HG02885 (cell line): ENCODE results near the gene RECK.

Experiments
- ATAC-seq: cut with Tn5 transposase; IDR thresholded peaks from one replicate; pipeline ENCODE4 v1.9.1; 2021; ENCODE audit warnings: mild to moderate bottlenecking; ENCODE audit not compliant: unreplicated experiment, poor library complexity

RECK gene

DNA sequence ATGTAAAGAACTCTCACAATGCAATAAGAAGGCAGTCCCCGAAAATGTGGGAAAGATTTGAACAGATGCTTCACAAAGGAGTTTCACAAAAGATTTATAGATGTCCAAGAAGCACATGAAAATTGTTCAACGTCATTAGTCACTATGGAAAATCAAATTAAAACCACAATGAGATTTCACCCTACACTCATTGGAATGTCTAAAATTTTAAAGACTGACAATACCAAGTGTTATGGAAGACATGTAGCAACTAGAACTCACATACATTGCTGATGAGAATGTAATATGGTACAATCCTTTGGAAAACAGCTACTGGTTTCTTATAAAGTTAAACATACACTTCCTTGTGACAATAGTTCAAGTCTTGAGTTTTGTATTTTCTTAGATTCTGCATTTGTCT lies 11.0 kb upstream of the RECK start:
- ATAC-seq, result no peak

DNA sequence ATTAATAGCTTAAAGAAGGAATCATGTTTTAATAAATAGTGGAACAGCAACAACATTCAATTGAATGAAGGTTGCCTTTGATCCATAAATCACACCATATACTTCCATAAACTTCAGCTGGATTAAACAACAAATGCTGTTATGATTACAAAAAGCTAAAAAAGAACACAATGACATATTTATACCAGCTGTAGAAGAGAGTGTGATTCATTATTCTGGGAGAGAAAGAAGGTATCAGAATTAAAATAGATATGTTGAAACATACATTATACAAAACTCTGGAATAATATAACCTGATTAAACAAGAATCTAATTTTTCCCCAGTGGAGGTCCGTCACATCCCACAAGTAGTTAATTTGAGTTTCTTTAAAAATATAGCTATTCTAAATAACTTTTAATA lies 7.5 kb upstream of the RECK start:
- ATAC-seq, result no peak

DNA sequence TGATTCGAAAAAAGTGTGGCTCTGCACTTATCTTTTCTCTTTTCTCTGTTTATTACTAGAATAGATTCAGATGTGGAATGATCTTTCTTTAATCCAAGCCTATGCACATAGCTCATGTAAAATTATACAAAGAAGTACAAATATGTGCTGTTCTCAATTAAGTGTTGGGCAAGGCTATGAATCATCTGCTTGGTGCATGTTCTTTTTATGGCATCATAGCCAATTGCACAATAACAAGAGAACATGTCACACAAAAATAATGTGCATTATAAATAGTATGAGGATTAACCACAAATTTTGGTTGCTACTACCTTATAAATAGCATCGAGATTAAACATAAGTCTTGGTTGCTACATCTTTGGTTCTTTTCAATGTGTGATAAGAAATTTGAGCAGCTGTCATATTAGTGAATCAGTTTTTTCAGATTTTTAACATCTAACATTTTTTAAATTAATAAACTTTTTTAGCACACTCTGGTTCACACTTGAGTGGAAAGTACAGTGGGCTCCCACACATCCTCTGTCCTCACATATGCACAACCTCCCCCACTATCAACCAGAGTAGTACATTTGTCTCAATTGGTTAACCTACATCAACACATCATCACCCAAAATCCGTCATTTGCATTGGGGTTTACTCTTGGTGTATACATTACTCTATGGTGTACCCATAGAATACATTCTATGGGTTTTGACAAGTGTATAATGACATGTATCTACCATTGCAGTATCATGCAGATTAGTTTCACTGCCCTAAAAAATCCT lies 6.8 kb upstream of the RECK start:
- no peak for ATAC-seq

DNA sequence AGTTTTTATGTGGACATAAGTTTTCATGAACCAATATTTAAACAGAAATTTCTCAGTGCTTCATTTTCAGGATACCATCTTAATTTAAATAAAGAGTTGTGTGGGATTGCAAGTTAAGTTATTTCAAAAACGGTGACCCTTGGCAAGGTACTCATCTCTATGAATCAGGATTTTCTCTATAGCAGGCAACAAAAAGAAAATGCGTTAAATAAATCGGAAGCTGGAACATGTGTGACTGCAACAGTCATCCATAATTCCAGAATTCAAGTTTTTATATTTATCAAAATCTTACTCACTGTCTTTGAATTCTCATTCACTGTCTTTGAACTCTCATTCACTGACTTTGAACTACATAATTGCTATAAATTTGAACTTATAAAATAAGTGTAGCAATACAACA lies 5.8 kb upstream of the RECK start:
- no peak for ATAC-seq

DNA sequence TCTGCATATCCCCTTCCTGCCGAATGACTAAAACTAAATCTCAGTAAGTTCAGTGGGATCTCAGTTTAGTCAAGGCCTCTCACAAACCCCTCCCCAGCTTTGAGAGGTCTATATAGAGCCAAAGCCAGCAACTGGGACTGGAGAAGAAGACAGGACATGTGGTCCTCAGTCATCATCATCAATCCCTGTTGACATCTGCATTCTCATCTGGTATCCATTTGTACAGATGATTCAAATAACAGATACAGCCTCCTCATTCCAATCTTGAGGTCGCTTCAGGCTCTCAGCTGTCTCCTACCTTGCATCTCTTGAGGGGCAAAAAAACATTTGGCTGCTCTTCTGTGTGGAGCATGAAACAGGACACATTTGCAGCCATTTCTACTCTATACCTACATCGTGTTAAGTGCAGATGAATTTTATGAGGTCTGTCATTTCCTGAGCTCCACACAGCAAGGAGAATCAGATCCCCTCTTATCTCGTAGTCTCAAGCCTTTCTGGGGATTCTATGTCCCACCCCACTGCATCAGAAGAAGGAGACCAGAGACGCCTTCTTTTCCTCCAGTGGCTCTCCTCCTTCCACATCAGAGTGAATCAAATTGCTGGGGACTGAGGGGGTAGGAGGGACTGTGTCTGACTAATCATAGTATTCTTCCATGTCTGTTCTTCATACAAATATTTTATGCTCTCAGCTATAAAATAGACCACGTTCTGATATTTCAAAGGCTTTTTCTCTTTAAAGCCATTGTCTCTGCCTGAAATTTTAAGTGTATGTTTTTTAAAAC lies 4.7 kb upstream of the RECK start:
- ATAC-seq, result no peak

DNA sequence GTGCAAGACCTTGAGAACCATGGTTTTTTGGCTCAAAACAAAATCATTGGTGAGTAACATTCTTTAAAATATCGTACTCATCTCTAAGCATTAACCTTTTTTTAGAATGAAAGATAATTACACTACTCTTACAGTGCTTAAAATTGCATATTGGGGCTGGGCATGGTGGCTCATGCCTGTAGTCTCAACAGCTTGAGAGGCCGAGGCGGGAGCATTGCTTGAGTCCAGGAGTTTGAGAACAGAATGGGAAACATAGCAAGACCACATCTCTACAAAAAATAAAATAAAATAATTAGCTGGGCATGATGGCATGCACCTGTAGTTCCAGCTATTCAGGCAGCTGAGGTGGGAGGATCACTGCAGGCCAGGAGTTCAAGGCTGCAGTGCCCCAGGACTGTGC lies 2.9 kb upstream of the RECK start:
- no peak for ATAC-seq

DNA sequence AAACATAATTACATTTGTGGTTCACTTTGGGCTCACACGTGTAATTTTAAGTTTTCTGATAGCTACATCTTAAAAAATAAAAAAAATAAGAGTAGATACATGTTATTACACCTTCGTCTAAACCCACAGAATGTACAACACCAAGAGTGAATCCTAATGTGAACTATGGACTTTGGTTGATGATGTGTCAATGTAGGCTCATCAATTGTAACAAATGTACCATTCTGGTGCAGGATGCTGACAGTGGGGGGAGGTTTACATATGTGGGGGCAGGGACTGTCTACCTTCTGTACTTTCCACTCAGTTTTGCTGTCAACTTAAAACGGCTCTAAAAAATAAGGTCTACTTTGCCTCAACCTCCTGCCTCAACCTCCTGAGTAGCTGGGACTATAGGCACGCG lies 2.5 kb upstream of the RECK start:
- ATAC-seq, result no peak

DNA sequence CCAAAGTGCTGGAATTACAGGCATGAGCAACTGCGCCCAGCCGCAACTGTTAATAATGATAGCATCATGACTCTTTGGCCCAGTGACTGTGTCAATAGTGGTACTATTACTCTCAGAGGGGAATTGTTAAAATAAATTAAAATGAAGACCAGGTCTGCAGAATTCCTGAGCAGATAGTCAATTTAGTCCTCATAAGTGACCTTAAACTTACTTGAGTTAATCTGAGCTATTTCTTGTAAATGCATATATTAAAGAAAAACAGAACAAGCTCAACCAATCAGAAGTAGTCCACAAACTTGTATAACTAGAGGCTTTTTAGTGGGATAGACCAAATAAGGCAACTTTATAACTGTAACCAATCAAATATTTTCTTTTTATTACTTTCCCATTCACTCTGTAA lies 1.7 kb upstream of the RECK start:
- ATAC-seq, result no peak

DNA sequence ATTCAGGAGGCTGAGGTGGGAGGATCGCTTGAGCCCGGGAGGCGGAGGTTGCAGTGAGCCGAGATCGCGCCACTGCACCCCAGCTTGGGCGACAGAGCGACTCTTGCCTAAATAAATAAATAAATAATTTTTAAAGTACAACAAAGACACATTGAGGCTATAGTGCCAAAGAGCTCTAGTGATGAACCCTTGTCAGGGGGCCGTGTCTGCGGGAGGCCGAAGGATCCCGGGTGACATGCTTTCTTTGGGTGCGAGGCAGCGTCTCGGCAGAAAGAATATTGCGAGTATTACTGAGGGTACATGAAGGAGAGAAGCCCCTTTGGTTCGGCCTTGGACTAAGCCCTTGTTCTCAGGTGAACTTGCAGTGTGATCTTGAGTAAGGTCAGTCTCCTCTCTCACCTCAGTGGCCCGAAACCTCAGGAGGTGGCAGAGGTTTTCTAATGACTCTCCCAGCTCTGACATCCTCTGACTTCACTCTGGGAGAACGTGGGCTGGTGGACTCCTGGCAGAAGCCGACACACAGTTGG lies 397 bp upstream of the RECK start:
- no peak for ATAC-seq

DNA sequence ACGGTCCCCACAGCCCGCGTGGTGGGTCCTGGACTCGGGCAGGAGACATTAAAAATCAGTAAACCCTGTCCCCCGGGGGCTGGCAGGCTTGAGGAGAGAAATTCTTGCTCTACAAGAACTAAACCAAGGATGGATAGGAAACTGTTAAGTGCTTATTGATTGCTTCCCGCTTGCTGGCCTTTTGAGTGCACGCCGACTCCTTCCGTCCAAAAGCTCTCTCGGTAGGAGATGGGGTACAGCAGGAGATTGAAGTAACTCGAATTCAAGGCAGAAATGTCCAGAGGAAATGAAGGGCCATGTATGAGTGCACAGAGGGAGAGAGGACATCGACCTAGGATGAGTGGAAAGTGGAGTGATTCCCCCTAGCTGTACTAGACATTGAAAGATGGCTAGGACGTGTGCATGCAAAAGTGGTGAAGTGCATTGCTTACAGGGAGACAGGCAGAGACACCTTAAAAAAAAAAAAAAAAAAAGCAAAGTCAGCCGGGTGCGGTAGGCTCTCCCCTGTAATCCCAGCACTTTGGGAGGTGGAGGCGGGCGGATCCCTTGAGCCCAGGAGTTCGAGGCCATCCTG lies 923 bp downstream of the RECK start:
- ATAC-seq, result no peak

DNA sequence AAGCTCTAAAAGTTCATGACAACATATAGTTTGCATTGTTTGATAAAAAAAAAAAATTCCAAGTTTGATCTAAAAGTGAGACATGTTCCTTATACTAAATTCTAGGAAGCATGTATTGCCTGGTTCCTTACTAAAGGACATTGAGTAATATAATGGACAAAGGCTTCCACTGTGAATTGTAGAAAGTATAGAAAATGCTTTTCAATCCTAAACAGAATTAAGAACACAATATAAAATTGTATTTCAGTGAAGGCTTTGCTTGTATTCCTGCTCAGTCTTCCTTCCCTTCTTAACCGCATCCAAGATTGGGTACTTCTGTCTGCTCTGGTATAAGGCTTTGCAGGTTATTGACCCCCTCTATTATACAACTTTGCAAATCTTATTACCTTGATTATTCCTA lies 2.4 kb downstream of the RECK start:
- no peak for ATAC-seq

DNA sequence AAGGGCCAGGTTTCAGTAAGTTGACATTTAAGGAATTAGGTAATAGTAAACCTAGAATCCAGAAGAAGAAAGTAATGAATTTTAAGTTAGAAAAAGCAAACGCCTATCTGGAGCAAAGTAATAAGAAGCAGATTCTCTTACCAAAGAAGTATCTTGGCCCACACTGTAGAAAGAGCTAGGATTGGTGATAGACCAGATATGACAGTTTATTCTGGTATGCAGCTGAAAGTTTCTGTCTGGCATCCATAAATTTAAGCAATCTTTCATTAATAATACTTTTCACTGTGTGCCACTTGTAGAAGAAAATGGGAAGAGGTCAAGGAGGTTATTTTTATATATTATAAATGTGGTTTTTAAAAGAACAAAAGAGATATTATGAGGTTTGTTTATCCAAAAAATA lies 3.0 kb downstream of the RECK start:
- no peak for ATAC-seq

DNA sequence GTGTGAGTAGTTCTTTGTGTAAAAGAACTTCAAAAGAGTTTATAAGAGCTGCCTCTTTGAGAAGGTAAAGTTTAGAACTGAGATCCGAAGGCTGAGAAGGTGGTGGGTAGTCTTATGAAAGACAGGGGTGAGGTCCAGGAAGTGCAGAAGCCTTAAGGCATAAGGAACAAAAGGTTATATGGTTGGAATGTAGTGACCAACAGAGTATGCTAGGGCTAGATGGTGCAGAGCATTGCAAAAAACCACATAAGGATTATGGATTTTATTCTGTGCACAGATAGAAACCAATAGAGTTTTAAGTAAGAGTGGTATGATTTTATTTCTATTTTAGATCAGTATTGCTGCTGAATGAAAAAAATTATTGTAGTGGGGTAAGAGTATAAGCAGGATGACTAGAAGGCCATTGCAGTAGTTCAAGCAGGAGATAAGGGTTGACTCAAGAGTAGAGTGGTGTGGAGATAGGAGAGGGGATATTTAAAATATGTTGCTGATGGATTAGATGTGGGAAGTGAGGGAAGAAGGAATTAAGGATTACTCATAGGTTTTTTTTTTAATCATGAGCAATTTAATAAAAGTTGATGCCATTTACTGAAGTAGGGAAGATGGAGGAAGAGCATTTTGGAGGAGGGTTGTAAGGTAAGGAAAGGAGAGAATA lies 3.7 kb downstream of the RECK start:
- no peak for ATAC-seq

DNA sequence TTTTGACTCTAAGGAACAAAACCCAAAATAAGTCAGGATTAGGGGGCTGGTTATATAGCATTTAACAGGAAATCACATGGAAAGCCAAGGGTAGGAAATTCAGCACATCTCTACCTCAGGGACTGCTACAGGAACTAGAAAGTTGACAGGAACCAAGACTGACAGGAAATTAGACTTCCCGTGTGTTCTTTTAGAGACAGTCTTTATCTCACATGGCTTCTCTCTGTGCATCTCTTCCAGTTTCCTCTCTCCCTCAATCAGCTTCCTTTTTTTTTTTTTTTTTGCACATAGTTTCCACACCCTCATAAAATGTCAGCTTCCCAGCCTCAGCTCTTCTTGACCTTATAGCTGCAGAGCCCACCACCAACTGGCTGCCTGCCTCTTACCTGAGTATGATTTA lies 4.8 kb downstream of the RECK start:
- ATAC-seq, result no peak

DNA sequence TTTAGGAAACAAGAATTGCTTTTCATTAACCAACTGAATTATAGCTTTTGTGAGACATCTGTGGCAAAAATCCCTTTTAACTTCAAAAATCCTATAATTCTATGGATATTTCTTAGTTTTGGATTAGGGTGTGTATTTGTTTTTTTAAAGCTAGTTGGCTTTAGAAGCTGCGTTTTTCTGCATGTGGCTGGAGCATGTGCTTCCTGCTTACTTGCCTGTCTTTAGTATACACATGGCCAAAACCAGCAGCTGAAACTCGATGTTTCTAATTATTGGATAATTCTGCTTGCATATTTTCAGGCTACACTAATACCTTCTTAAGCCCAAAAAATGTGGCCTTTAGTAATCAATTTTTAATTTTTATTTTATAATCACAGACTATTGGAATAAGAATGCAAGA lies 8.9 kb downstream of the RECK start:
- no peak for ATAC-seq

DNA sequence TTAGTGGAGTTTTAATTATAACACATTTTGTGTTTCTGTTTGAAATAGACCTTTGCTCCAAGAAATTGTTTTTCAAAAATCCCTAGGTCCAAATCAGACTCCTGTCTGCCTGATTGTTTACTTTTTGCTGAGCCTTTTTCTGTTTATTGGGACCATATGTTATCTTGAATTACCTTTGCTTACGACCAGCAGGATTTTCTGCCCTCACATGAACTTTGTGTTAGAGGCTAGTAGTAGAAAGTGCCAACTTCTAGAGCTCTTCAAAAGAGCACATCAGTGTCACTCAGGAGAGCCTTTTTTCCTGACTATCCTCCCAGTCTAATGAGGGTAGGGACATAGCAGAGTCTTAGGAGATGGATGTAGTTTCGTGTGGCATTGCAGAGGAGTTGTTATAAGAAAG lies 10.2 kb downstream of the RECK start:
- ATAC-seq, result no peak

DNA sequence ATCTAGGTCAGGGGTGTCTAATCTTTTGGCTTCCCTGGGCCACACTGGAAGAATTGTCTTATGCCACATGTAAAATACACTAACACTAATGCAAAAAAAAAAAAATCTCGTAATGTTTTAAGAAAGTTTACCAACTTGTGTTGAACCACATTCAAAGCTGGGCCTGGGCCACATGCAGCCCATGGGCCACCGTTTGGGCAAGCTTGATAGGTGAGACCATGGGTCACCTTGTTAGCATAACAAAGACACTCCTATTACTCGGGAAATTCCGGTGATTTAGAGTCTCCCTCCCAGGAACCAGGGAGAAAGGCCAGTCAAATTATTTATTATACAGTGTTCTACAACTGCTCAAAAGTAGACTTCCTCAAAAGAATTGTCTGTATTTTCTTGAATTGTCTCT lies 12.7 kb downstream of the RECK start:
- ATAC-seq, result no peak

DNA sequence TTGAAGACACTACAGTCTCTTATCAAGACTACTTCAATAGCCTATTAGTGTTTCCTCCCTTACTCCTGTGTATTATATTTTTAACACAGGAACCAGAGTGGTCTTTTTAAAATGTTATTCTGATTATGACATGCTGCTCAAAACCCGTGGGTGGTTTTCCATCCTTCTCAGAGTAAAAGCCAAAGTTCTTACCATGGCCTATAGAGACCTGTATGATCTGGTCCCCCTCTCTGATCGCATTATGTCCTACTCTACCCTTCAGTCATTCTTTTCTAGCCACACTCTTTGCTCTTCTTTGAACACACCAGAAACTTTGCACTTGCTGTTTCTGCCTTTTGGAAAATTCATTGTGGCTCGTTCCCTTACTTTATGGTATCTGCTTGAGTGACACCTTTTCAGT lies 13.8 kb downstream of the RECK start:
- ATAC-seq, result no peak

DNA sequence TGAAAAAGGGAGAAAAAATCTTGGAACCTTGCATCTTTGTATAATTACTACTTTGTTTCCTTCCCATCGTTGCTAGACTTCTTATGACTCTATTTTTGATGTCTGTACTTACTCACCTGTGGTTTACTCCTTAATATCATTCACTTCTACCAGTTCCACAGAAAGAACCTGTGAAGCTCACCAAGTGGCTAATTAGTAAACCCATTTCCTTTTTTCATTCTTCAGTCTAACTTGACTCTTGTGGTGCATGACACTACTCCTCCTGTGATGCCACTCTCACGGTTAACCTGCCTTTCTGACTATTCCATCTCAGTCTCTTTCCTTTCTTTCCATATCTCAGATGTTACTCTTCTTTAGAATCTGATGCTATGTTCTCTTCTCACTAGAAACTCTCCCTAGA lies 14.6 kb downstream of the RECK start:
- no peak for ATAC-seq

DNA sequence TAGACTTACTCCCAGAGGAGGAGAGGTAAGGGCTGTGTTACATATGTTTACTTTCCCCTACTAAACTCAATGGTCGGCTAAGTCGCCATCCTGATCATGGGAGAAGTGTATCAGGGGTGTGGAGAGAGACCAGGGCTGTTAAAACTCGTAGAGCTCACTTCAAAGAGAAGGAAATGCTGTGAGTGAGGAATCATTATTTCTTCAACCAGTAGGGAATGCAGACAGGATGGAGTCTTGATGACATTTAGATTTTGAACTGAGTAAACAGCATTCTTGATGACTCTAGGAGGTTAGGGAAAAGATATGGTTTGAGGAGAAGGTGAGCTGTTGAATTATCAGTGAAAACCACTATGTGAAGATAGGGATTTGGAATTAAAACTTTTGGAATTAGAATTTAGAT lies 17.3 kb downstream of the RECK start:
- ATAC-seq, result no peak

DNA sequence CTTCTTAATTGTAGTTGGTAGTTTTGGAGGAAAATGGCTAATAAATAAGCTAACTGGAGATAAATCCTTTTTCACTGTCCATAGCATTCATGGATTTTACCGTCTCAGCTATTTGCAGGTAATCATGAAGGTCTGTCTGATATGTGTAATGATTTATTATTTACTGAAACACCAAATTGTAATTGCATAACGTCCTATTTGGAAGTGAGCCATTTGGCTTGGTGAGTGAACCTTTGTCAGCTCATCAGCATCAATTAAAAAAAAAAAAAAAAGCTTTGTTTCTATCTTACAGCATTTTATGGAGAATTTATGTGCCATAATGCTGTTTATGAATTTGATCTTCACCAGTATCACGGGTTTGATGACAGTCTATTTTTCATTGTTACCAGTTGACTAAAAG lies 20.2 kb downstream of the RECK start:
- ATAC-seq, result no peak
